HUES48 (cell line): ENCODE measurements around the gene GSC.
"Not testable (repeated sequence)": the region's sequence is repeated elsewhere in the genome, so short reads cannot be mapped to it uniquely, and the experiment has no call there.

Experiments
- H3K27ac ChIP-seq: one replicate; pipeline ENCODE4 v1.7.0; 2013; ENCODE audit warnings: low read depth, low read length, inconsistent platforms
- H3K27me3 ChIP-seq: 2 replicates; pipeline ENCODE4 v1.6.1; 2013; ENCODE audit warnings: mild to moderate bottlenecking, low read length; ENCODE audit not compliant: control insufficient read depth, insufficient read depth
- H3K36me3 ChIP-seq: 2 replicates; pipeline ENCODE4 v1.6.1; 2013; ENCODE audit warnings: low read length; ENCODE audit not compliant: control insufficient read depth, insufficient read depth
- H3K4me1 ChIP-seq: 2 replicates; pipeline ENCODE4 v1.6.1; 2013; ENCODE audit warnings: mild to moderate bottlenecking, low read length; ENCODE audit not compliant: control insufficient read depth, insufficient read depth
- H3K4me3 ChIP-seq: 2 replicates; pipeline ENCODE4 v1.5.1; 2013; ENCODE audit warnings: mild to moderate bottlenecking, low read depth, low read length
- H3K9ac ChIP-seq: 2 replicates; pipeline ENCODE4 v1.6.1; 2013; ENCODE audit warnings: mild to moderate bottlenecking, low read depth, low read length, moderate library complexity
- H3K9me3 ChIP-seq: 2 replicates; pipeline ENCODE4 v1.6.1; 2013; ENCODE audit warnings: low read length; ENCODE audit not compliant: control insufficient read depth, insufficient read depth

The GSC gene

GRCh38 chr14:94756310-94756882, 13.5 kb downstream of the GSC start:
- no peak overlapping the region for H3K27ac ChIP-seq
- no peak overlapping the region for H3K9ac ChIP-seq
- no peaks in the 10 kb centered on the region for H3K9me3 ChIP-seq
- H3K27me3 ChIP-seq, result 0 out of 2 replicates have a peak, but pooled peaks cover under 1% of the 10 kb centered on the region
- no peak overlapping the region for H3K4me3 ChIP-seq
- H3K4me1 ChIP-seq, result no peaks in the 10 kb centered on the region
- no peaks in the 10 kb centered on the region for H3K36me3 ChIP-seq

GRCh38 chr14:94754391-94754942, 15.4 kb downstream of the GSC start:
- Histone ChIP-seq H3K27ac (no peak overlapping the region), H3K27me3 (no peaks in the 10 kb centered on the region), H3K36me3 (no peaks in the 10 kb centered on the region), H3K4me3 (no peak overlapping the region), H3K9ac (no peak overlapping the region), H3K9me3 (no peaks in the 10 kb centered on the region), H3K4me1 (no peaks in the 10 kb centered on the region)

GRCh38 chr14:94752591-94753436, 17.1 kb downstream of the GSC start:
- no peaks in the 10 kb centered on the region for H3K27me3 ChIP-seq
- H3K36me3 ChIP-seq, result no peaks in the 10 kb centered on the region
- no peaks in the 10 kb centered on the region for H3K4me1 ChIP-seq
- H3K4me3 ChIP-seq, result no peak overlapping the region
- no peak overlapping the region for H3K27ac ChIP-seq
- no peak overlapping the region for H3K9ac ChIP-seq
- H3K9me3 ChIP-seq, result no peaks in the 10 kb centered on the region

GRCh38 chr14:94751956-94752355, 18.0 kb downstream of the GSC start:
- Histone ChIP-seq H3K4me3 (no peak overlapping the region), H3K4me1 (no peaks in the 10 kb centered on the region), H3K9ac (no peak overlapping the region), H3K9me3 (no peaks in the 10 kb centered on the region), H3K27me3 (no peaks in the 10 kb centered on the region), H3K27ac (no peak overlapping the region), H3K36me3 (no peaks in the 10 kb centered on the region)

GRCh38 chr14:94751321-94751720, 18.6 kb downstream of the GSC start:
- Histone ChIP-seq H3K9ac (no peak overlapping the region), H3K27ac (no peak overlapping the region), H3K27me3 (no peaks in the 10 kb centered on the region), H3K4me3 (no peak overlapping the region), H3K4me1 (no peaks in the 10 kb centered on the region), H3K9me3 (no peaks in the 10 kb centered on the region), H3K36me3 (no peaks in the 10 kb centered on the region)

GRCh38 chr14:94750371-94750770, 19.5 kb downstream of the GSC start:
- no peak overlapping the region for H3K9ac ChIP-seq
- no peaks in the 10 kb centered on the region for H3K36me3 ChIP-seq

GRCh38 chr14:94748667-94749347, 21.1 kb downstream of the GSC start:
- no peaks in the 10 kb centered on the region for H3K36me3 ChIP-seq
- H3K27me3 ChIP-seq, result no peaks in the 10 kb centered on the region
- H3K4me1 ChIP-seq, result no peaks in the 10 kb centered on the region

More at GRCh38 chr14:94750371-94750770, 19.5 kb downstream of the GSC start:
- Histone ChIP-seq H3K9me3 (no peaks in the 10 kb centered on the region), H3K27me3 (no peaks in the 10 kb centered on the region), H3K4me3 (no peak overlapping the region), H3K4me1 (no peaks in the 10 kb centered on the region), H3K27ac (no peak overlapping the region)

GRCh38 chr14:94747739-94748138, 22.2 kb downstream of the GSC start:
- H3K4me3 ChIP-seq, result no peak overlapping the region
- no peaks in the 10 kb centered on the region for H3K4me1 ChIP-seq
- no peaks in the 10 kb centered on the region for H3K27me3 ChIP-seq
- no peak overlapping the region for H3K9ac ChIP-seq
- H3K9me3 ChIP-seq, result no peaks in the 10 kb centered on the region
- no peaks in the 10 kb centered on the region for H3K36me3 ChIP-seq
- H3K27ac ChIP-seq, result no peak overlapping the region

More at GRCh38 chr14:94748667-94749347, 21.1 kb downstream of the GSC start:
- no peaks in the 10 kb centered on the region for H3K9me3 ChIP-seq
- no peak overlapping the region for H3K27ac ChIP-seq
- no peak overlapping the region for H3K4me3 ChIP-seq
- no peak overlapping the region for H3K9ac ChIP-seq

GRCh38 chr14:94747153-94747552, 22.8 kb downstream of the GSC start:
- H3K4me1 ChIP-seq, H3K4me3 ChIP-seq, H3K36me3 ChIP-seq, H3K9ac ChIP-seq, H3K27me3 ChIP-seq, H3K9me3 ChIP-seq, H3K27ac ChIP-seq: not testable (repeated sequence)

GRCh38 chr14:94746131-94746530, 23.8 kb downstream of the GSC start:
- no peaks in the 10 kb centered on the region for H3K36me3 ChIP-seq
- H3K4me1 ChIP-seq, result no peaks in the 10 kb centered on the region
- H3K9me3 ChIP-seq, result no peaks in the 10 kb centered on the region
- no peaks in the 10 kb centered on the region for H3K27me3 ChIP-seq
- no peak overlapping the region for H3K27ac ChIP-seq
- H3K9ac ChIP-seq, result no peak overlapping the region
- H3K4me3 ChIP-seq, result no peak overlapping the region

GRCh38 chr14:94738751-94739150, 31.2 kb downstream of the GSC start:
- Histone ChIP-seq H3K4me3 (no peak overlapping the region), H3K27ac (no peak overlapping the region), H3K27me3 (no peaks in the 10 kb centered on the region), H3K4me1 (no peaks in the 10 kb centered on the region), H3K9me3 (no peaks in the 10 kb centered on the region), H3K36me3 (no peaks in the 10 kb centered on the region), H3K9ac (no peak overlapping the region)
